Gastrocnemius medialis (tissue), 4 donors: ENCODE results near the gene MYH9. TPM values are rescaled to one million over a fixed set of nuclear protein-coding genes. Genes with fewer than 3 reads are reported as not detected.
"Not testable (repeated sequence)": the region's sequence is repeated elsewhere in the genome, so short reads cannot be mapped to it uniquely, and the experiment has no call there.

Experiments
- ATAC-seq, 2 donors: fragments of 150-250 bp; one replicate each; pipeline ENCODE4 v1.9.1; 2016
- DNase-seq, 2 donors: peaks; one replicate each; pipeline ENCODE4 v3.0.0-alpha.2; 2019
- H3K27ac ChIP-seq, 4 donors: fragments of 200-600 bp; sonication (generic); 1 replicate in 1 of 4; 2 replicates in 3 of 4; pipeline ENCODE4 v1.5.1; 2016 to 2018; ENCODE audit warnings: mild to moderate bottlenecking in 2 of 4, moderate library complexity in 1 of 4
- H3K27me3 ChIP-seq, 3 donors: fragments of 200-600 bp; sonication (generic) in 2 of 3; 1 replicate in 1 of 3; 2 replicates in 2 of 3; pipeline versions ENCODE4 v1.5.1 to v1.6.0; 2016 to 2019; ENCODE audit warnings: mild to moderate bottlenecking in 1 of 3, moderate library complexity in 1 of 3
- H3K36me3 ChIP-seq, 2 donors: fragments of 200-600 bp; sonication (generic) in 1 of 2; one replicate each; pipeline ENCODE4 v1.5.1; 2017 to 2018
- H3K4me1 ChIP-seq, 2 donors: fragments of 200-600 bp; sonication (generic) in 1 of 2; one replicate each; pipeline ENCODE4 v1.5.1; 2016 to 2017; ENCODE audit warnings: mild to moderate bottlenecking in 2 of 2
- H3K4me3 ChIP-seq, 4 donors: fragments of 200-600 bp; sonication (generic) in 3 of 4; 1 replicate in 1 of 4; 2 replicates in 3 of 4; pipeline ENCODE4 v1.5.1; 2016 to 2019; ENCODE audit warnings: mild to moderate bottlenecking in 2 of 4
- H3K9me3 ChIP-seq, 3 donors: fragments of 200-600 bp; sonication (generic) in 2 of 3; 1 replicate in 1 of 3; 2 replicates in 2 of 3; pipeline ENCODE4 v1.5.1; 2016 to 2019
- POLR2A ChIP-seq, 2 donors: fragments of 450-650 bp; IDR thresholded peaks; one replicate each; pipeline ENCODE4 v1.6.1; 2017; ENCODE audit warnings: antibody characterized with exemption in 2 of 2, mild to moderate bottlenecking in 2 of 2, moderate library complexity in 2 of 2
- in situ Hi-C, 4 donors: fragments of 200-750 bp; cut with MboI; loops; one replicate each; pipeline versions ENCODE4 v1.15.0 to v1.8.0; 2017; ENCODE audit warnings: low sequenced_read_pairs in 4 of 4
- intact Hi-C: fragments of 100-400 bp; cut with DNase I; formaldehyde crosslinking; loops from one replicate; pipeline ENCODE4 v1.15.1; 2023; ENCODE audit warnings: low total_unique reads
- total RNA-seq, 4 donors: library from RNA; depleted of rRNA; stranded (reverse); fragments of >200 nt; gene quantifications; one replicate each; pipeline versions ENCODE4 v1.1.0 to v1.2.3, GENCODE V29; 2016
- TF ChIP-seq, protein P1 (sequence below), 5 experiments: fragments of 450-650 bp in 3 of 5; fragments of 200-600 bp in 2 of 5; sonication (generic) in 2 of 5; IDR thresholded peaks in 4 of 5; conservative IDR thresholded peaks in 1 of 5; 1 replicate in 4 of 5; 2 replicates in 1 of 5; pipeline ENCODE4 v1.5.1; 2016 to 2019; ENCODE audit warnings: antibody characterized with exemption in 5 of 5, mild to moderate bottlenecking in 3 of 5, moderate library complexity in 3 of 5

Gene MYH9
- total RNA-seq, 4 donors from 2014 or later = 38.9 to 115 (median 104) TPM

DNA sequence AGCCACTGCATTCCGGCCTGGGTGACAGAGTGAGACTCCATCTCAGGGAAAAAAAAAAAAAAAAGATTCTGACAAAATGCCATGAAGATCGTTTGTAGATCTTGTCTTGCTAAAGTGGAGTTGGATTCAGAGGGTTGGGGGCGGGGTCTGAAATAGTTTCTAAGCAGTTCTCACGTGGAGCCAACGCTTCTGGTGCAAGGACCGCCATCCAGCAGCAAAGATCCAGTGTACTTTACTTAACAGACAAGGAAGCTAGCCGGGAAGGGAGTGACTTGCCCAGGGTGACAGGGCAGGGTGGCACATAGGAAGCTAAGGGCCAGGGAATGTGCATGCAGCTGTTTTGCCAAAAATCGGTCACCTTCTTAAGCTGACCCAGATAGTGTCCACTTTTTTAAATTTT lies 107.4 kb downstream of the MYH9 start:
- intact Hi-C loops (loop anchor here (10.0 kb wide), 1 partner anchor 346 kb away; no protein-coding TSS in a partner anchor), in situ Hi-C loops (no loop called here)
- no peak for ATAC-seq
- TF ChIP-seq, protein P1, sequence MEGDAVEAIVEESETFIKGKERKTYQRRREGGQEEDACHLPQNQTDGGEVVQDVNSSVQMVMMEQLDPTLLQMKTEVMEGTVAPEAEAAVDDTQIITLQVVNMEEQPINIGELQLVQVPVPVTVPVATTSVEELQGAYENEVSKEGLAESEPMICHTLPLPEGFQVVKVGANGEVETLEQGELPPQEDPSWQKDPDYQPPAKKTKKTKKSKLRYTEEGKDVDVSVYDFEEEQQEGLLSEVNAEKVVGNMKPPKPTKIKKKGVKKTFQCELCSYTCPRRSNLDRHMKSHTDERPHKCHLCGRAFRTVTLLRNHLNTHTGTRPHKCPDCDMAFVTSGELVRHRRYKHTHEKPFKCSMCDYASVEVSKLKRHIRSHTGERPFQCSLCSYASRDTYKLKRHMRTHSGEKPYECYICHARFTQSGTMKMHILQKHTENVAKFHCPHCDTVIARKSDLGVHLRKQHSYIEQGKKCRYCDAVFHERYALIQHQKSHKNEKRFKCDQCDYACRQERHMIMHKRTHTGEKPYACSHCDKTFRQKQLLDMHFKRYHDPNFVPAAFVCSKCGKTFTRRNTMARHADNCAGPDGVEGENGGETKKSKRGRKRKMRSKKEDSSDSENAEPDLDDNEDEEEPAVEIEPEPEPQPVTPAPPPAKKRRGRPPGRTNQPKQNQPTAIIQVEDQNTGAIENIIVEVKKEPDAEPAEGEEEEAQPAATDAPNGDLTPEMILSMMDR (IDR thresholded peaks at IDR 0.05 in 4 of 5, conservative IDR thresholded peaks at IDR 0.05 in 1 of 5) = no peak
- TF ChIP-seq POLR2A (IDR thresholded peaks at IDR 0.05) = no peak
- no peaks in the 10 kb centered on the region for H3K27me3 ChIP-seq
- H3K4me3 ChIP-seq = no peak overlapping the region
- H3K27ac ChIP-seq = no peak overlapping the region
- H3K36me3 ChIP-seq = peaks cover 0 to 43% of the 10 kb centered on the region in 2 donors
- H3K4me1 ChIP-seq = peaks cover 0 to 6% of the 10 kb centered on the region in 2 donors
- DNase-seq = no peak
- H3K9me3 ChIP-seq = no peaks in the 10 kb centered on the region

DNA sequence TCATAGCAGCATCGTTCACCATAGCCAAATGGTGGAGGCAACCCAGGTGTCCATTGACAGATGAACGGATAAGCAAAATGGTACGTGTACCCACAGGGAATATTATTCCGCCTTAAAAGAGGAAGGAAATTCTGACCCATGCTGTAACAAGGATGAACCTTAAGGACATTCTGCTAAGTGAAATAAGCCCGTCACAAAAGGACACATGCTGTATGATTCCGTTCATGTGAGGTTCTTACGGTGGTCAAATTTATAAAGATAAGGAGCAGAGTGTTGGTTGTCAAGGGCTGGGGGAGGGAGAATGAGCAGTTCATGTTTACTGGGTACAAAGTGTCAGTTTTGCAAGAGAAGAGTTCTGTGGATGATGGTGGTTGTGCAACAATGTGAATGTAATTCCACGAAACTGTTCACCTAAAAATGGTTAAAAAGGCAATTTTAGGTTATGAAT lies 108.5 kb downstream of the MYH9 start:
- ATAC-seq = peak in 1 of 2 donors; percentile 26
- TF ChIP-seq POLR2A (IDR thresholded peaks at IDR 0.05) = no peak
- TF ChIP-seq, protein P1 (IDR thresholded peaks at IDR 0.05 in 4 of 5, conservative IDR thresholded peaks at IDR 0.05 in 1 of 5) = no peak
- H3K27me3 ChIP-seq = no peaks in the 10 kb centered on the region
- H3K4me1 ChIP-seq = peaks cover 0 to 6% of the 10 kb centered on the region in 2 donors
- no peak overlapping the region for H3K27ac ChIP-seq
- no peaks in the 10 kb centered on the region for H3K9me3 ChIP-seq
- intact Hi-C loops (loop anchor here (5.0 kb wide), 1 partner anchor 132 kb away; no protein-coding TSS in a partner anchor), in situ Hi-C loops (loop anchor here in 2 of 4 donors (5.0 to 10.0 kb wide), 2 partner anchors 84 to 87 kb away; no protein-coding TSS in a partner anchor)
- no peak for DNase-seq
- no peak overlapping the region for H3K4me3 ChIP-seq
- peaks cover 0 to 32% of the 10 kb centered on the region in 2 donors for H3K36me3 ChIP-seq

DNA sequence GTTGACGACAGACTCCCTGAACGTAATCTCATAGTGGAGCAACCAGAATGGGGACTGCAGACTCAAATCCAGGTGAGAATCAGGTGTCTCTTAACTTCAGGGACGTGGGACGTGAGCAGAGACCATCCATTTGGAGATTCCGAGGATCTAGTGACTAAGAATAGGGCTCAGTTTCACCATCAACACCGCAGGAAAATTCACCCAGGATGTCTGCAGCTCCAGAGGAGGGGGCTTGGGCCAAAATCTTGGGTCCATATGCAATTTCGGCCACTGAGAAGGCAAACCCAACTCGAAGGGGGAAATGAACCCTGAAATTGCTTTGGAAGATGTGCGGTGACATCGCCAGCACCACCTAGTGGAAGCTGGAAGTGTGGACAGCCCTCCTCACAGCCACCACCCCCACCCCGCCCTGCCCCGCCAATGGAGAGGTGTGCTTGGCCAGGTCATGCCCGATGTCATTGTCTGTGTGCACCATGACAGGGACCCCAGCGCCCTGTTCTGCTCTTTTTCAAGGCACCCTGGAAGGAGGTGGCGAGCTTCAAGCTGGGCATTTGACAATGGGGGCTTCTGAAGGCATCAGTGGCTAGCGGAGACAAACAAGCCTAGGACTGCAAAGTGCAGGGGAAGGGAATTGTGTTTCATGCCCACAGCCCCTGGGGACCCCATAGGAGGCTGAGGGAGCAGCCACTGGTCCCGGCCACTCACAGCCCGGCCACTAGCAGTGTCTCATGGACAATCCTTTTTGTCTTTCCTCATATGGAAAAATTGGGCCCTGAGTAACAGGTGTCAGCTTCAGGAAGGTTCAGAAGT lies 110.1 kb downstream of the MYH9 start:
- TF ChIP-seq POLR2A (IDR thresholded peaks at IDR 0.05) = no peak
- TF ChIP-seq, protein P1 (IDR thresholded peaks at IDR 0.05 in 4 of 5, conservative IDR thresholded peaks at IDR 0.05 in 1 of 5) = peak; percentile 35 to 85 (median 68)
- Histone ChIP-seq H3K27me3 (no peaks in the 10 kb centered on the region), H3K4me1 (peaks cover 0 to 6% of the 10 kb centered on the region in 2 donors), H3K4me3 (no peak overlapping the region), H3K27ac (no peak overlapping the region), H3K36me3 (peaks cover 0 to 19% of the 10 kb centered on the region in 2 donors), H3K9me3 (no peaks in the 10 kb centered on the region)
- peak; percentile 54 to 74 for ATAC-seq
- intact Hi-C loops = loop anchor here (1.0 to 5.0 kb wide), 3 partner anchors 31 to 130 kb away; no protein-coding TSS in a partner anchor
- peak in 1 of 2 donors; percentile 41 for DNase-seq
- in situ Hi-C loops = loop anchor here in 2 of 4 donors (5.0 to 10.0 kb wide), 2 partner anchors 83 to 85 kb away; no protein-coding TSS in a partner anchor

DNA sequence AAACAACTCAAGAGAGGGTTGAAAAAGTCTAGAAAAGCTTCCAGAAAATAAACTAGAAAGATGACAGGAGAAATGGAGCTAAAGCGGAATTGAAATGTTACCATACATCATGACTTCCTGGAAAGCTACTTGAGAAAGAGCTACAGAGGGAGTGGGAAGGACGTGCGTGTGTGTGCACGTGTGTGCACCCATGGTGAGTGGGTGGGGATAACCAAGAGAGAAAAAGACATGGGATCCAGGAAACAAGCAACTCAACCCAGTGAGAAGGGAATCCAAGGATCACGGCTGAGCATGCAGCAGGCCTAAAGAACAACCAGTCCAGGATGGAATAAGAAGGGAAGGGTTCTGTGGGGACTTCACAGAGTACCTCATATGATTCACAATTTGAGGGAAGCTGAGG lies 113.2 kb downstream of the MYH9 start:
- intact Hi-C loops = no loop called here
- in situ Hi-C loops = loop anchor here in 1 of 4 donors (10.0 kb wide), 1 partner anchor 80 kb away; no protein-coding TSS in a partner anchor
- H3K27ac ChIP-seq = no peak overlapping the region
- DNase-seq = no peak
- no peaks in the 10 kb centered on the region for H3K36me3 ChIP-seq
- no peaks in the 10 kb centered on the region for H3K9me3 ChIP-seq
- no peak for TF ChIP-seq POLR2A (IDR thresholded peaks at IDR 0.05)
- TF ChIP-seq, protein P1 (IDR thresholded peaks at IDR 0.05 in 4 of 5, conservative IDR thresholded peaks at IDR 0.05 in 1 of 5) = no peak
- H3K27me3 ChIP-seq = no peaks in the 10 kb centered on the region
- H3K4me1 ChIP-seq = peaks cover 0 to 6% of the 10 kb centered on the region in 2 donors
- no peak overlapping the region for H3K4me3 ChIP-seq
- ATAC-seq = no peak

DNA sequence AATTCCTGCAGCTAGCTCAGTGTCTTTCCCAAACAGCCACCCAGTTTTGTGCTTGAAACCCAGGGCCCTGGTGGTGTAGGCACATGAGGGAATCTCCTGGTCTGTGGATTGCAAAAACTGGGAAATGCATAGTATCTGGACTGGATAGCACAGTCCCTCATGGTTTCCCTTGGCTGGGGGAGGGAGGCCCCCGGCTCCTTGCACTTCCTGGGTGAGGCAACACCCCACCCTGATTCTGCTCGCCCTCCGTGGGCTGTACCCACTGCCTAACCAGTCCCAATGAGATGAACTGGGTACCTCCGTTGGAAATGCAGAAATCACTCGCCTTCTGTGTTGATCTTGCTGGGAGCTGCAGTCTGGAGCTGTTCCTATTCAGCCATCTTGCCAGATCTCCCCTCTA lies 115.8 kb downstream of the MYH9 start:
- H3K4me3 ChIP-seq, H3K4me1 ChIP-seq, intact Hi-C loops, ATAC-seq, DNase-seq, H3K36me3 ChIP-seq, H3K27me3 ChIP-seq, H3K9me3 ChIP-seq, H3K27ac ChIP-seq: not testable (repeated sequence)
- in situ Hi-C loops = loop anchor here in 1 of 4 donors (10.0 kb wide), 1 partner anchor 77 kb away; no protein-coding TSS in a partner anchor

DNA sequence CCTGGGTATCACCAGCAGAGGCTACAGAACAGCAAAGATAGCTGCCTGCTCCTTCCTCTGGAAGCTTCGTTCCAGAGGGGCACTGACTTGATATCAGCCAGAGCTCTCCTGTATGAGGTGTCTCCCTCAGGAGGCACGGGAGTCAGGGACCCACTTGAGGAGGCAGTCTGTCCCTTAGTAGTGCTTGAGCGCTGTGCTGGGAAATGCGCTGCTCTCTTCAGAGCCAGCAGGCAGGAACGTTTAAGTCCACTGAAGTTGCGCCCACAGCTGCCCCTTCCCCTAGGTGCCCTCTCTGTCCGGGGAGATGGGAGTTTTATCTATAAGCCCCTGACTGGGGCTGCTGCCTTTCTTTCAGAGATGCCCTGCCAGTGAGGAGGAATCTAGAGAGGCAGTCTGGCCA lies 116.5 kb downstream of the MYH9 start:
- ATAC-seq = not testable (repeated sequence)
- in situ Hi-C loops = loop anchor here in 1 of 4 donors (10.0 kb wide), 1 partner anchor 76 kb away; no protein-coding TSS in a partner anchor

More for the DNA sequence above, 116.5 kb downstream of the MYH9 start:
- H3K9me3 ChIP-seq, H3K27ac ChIP-seq, H3K4me3 ChIP-seq, DNase-seq, intact Hi-C loops, H3K36me3 ChIP-seq, H3K27me3 ChIP-seq, H3K4me1 ChIP-seq: not testable (repeated sequence)
